Transverse colon (tissue), 3 donors: ENCODE data around the gene CLBA1.

Experiments used
- EP300 ChIP-seq: sonication (generic); formaldehyde crosslinking; IDR thresholded peaks from one replicate; pipeline ENCODE4 v1.6.1; 2017; ENCODE audit warnings: antibody characterized with exemption, low read depth
- POLR2A ChIP-seq: fragments of 450-650 bp; IDR thresholded peaks from one replicate; pipeline ENCODE4 v1.6.1; 2016; ENCODE audit warnings: antibody characterized with exemption, mild to moderate bottlenecking, moderate library complexity
- TF ChIP-seq, protein P1 (sequence below), 5 experiments: fragments of 200-600 bp in 3 of 5; fragments of 450-650 bp in 2 of 5; sonication (generic) in 3 of 5; IDR thresholded peaks; 1 replicate in 2 of 5; 2 replicates in 3 of 5; pipeline ENCODE4 v1.5.1; 2016 to 2017; ENCODE audit warnings: antibody characterized with exemption in 5 of 5, inconsistent platforms in 3 of 5, mild to moderate bottlenecking in 2 of 5, moderate library complexity in 1 of 5

DNA sequence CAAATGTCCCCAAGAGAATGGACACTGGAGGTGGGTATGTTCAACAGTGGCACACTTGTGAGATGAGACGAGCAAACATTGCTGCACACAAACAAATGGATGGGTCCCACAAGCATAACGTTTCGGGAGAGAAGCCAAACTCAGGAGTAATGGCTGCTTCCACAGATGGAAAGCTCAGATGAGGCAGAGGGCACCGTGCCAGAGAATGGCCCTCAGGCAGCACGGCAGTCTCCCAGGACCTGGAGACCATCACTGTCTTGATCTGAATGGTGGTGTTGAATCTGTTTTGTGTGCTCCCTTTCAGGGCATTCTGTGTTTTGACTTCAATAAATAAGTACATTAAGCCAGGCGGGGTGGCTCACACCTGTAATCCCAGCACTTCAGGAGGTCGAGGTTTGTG, 43.8 kb downstream of the CLBA1 start:
- TF ChIP-seq, protein P1, sequence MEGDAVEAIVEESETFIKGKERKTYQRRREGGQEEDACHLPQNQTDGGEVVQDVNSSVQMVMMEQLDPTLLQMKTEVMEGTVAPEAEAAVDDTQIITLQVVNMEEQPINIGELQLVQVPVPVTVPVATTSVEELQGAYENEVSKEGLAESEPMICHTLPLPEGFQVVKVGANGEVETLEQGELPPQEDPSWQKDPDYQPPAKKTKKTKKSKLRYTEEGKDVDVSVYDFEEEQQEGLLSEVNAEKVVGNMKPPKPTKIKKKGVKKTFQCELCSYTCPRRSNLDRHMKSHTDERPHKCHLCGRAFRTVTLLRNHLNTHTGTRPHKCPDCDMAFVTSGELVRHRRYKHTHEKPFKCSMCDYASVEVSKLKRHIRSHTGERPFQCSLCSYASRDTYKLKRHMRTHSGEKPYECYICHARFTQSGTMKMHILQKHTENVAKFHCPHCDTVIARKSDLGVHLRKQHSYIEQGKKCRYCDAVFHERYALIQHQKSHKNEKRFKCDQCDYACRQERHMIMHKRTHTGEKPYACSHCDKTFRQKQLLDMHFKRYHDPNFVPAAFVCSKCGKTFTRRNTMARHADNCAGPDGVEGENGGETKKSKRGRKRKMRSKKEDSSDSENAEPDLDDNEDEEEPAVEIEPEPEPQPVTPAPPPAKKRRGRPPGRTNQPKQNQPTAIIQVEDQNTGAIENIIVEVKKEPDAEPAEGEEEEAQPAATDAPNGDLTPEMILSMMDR (IDR thresholded peaks at IDR 0.05): no peak
- TF ChIP-seq POLR2A (no peak), EP300 (no peak)
